ENCODE data around the gene CNTFR. TPM values are rescaled to one million over a fixed set of nuclear protein-coding genes. Genes with fewer than 3 reads are reported as not detected.

Gene CNTFR
- total and polyA plus RNA-seq, 2 of the 8 experiments (the other 6 are each of a cell fraction or from before 2014, with no cell fraction given), result 1.2 to 4.2 TPM

DNA sequence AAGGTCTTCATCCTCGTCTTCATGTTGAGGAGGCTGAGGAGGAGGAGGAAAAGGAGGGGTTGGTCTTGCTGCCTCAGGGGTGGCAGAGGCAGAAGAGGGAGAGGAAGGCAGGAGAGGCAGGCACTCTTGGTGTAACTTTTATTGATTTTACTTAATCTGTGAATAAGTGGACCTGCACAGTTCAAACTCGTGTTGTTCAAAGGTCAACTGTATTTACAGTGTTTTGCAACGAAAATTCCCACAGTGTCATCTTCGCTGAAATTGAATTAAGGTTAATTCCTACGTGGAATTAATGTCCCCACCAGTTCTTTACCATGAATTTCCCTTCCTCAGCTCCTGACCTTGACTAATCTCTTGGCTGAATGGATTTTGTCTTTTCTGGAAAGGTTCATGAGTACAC lies 45.5 kb downstream of the CNTFR start:
- Histone ChIP-seq H3K23ac (ENCODE audit: insufficient read length) (no peak overlapping the region), H3K4ac (replicated peaks; ENCODE audit: insufficient read length, low read depth, low read length) (no peak overlapping the region), H3K4me2 (ENCODE audit: insufficient read depth in 1 of 2, low read depth in 2 of 2, low read length in 2 of 2) (no peak overlapping the region), H3K56ac (replicated peaks; ENCODE audit: insufficient read length, low read depth, low read length) (no peak overlapping the region), H3K36me3 (ENCODE audit: control insufficient read depth in 2 of 4, insufficient read depth in 4 of 4, low read length in 3 of 4) (no peaks in the 10 kb centered on the region), H3K27ac (ENCODE audit: low read depth, low read length) (no peak overlapping the region), H4K5ac (ENCODE audit: insufficient read length, low read depth, low read length) (no peak overlapping the region), H3K9me3 (ENCODE audit: insufficient read depth in 2 of 2, low read depth in 1 of 2, low read length in 1 of 2) (no peaks in the 10 kb centered on the region), H2BK5ac (ENCODE audit: low read depth, low read length) (no peak overlapping the region), H3K4me1 (replicated peaks in 1 of 4; ENCODE audit: control insufficient read depth in 3 of 4, insufficient read depth in 4 of 4, low read length in 3 of 4) (peaks cover 0 to 2% (median 0%) of the 10 kb centered on the region in 4 experiments; a peak in 1 of 7 replicates), H3K14ac (ENCODE audit: insufficient read length) (no peak overlapping the region), H3K27me3 (replicated peaks in 1 of 4; ENCODE audit: control insufficient read depth in 3 of 4, extremely low read depth in 1 of 4, insufficient read depth in 3 of 4, low read length in 3 of 4) (peaks cover 0 to 10% (median 4%) of the 10 kb centered on the region in 4 experiments; a peak in 3 of 7 replicates), H3K18ac (ENCODE audit: extremely low read depth, low read length) (no peak overlapping the region), H2AK5ac (ENCODE audit: low read depth, low read length) (no peak overlapping the region), H3K79me1 (ENCODE audit: low read depth, low read length) (no peaks in the 10 kb centered on the region), H2BK20ac (ENCODE audit: low read length) (no peak overlapping the region), H3K23me2 (ENCODE audit: low read depth, low read length) (no peaks in the 10 kb centered on the region), H2AFZ (ENCODE audit: low read length) (no peak overlapping the region), H2BK120ac (replicated peaks; ENCODE audit: low read depth, low read length) (no peak overlapping the region), H3K79me2 (ENCODE audit: control insufficient read depth in 1 of 2, insufficient read depth in 2 of 2, low read length in 2 of 2) (no peaks in the 10 kb centered on the region), H2BK12ac (ENCODE audit: low read depth, low read length) (no peak overlapping the region), H4K91ac (replicated peaks; ENCODE audit: insufficient read length, low read length) (no peak overlapping the region), H3K9ac (replicated peaks in 1 of 4; ENCODE audit: extremely low read depth in 1 of 4, low read depth in 3 of 4, low read length in 3 of 4) (no peak overlapping the region), H4K20me1 (replicated peaks in 1 of 2; ENCODE audit: control insufficient read depth in 1 of 2, insufficient read depth in 2 of 2, low read length in 2 of 2) (peaks cover 1 to 5% of the 10 kb centered on the region in 2 experiments), H2BK15ac (ENCODE audit: low read length) (no peak overlapping the region), H4K8ac (ENCODE audit: extremely low read depth, insufficient read depth, low read length) (no peak overlapping the region), H3K4me3 (ENCODE audit: extremely low read depth in 1 of 4, insufficient read depth in 2 of 4, low read depth in 3 of 4, low read length in 4 of 4) (no peak overlapping the region)
- DNase-seq (ENCODE audit: low read depth in 1 of 2, low spot score in 2 of 2), result no peak
- TF ChIP-seq NRF1 (IDR thresholded peaks at IDR 0.05; ENCODE audit: low read depth, low read length), result no peak
- TF ChIP-seq SP4 (IDR thresholded peaks at IDR 0.05; ENCODE audit: low read length), result no peak
- no peak for TF ChIP-seq TEAD4 (IDR thresholded peaks at IDR 0.05; ENCODE audit: low read depth, low read length)
- TF ChIP-seq ASH2L (IDR thresholded peaks at IDR 0.05; ENCODE audit: low read length), result no peak
- CTCF ChIA-PET (ENCODE audit: partially characterized antibody), result interaction anchor here (0.9 to 2.8 kb wide), 8 partner anchors 11 to 140 kb away, joined by 3 to 14 read pairs (median 4); no protein-coding TSS in a partner anchor
- POLR2A ChIA-PET (ENCODE audit: partially characterized antibody), result no interaction called here
- no peak for FAIRE-seq
- WGBS, 2 experiments (ENCODE audit: extremely low coverage in 1 of 2, insufficient coverage in 1 of 2, insufficient read length in 1 of 2, insufficient replicate concordance in 2 of 2, low coverage in 1 of 2, low lambda C conversion rate in 2 of 2, missing lambda C conversion rate in 1 of 2), result 82% methylated on average over 5 of the region's 5 CpGs; no CpG with 5 or more reads in 1 of the 2 experiments

Data from H1 (cell line).